ENCODE results near the gene DCDC2. TPM values are rescaled to one million over a fixed set of nuclear protein-coding genes. Genes with fewer than 3 reads are reported as not detected.
"Not testable (repeated sequence)": the region's sequence is repeated elsewhere in the genome, so short reads cannot be mapped to it uniquely, and the experiment has no call there.

Gene DCDC2
- total and polyA plus RNA-seq, 7 donors: 0.45 to 3.1 (median 0.74) TPM

GRCh38 chr6:24240380-24240928, 117.4 kb downstream of the DCDC2 start:
- Histone ChIP-seq H3K36me3 (ENCODE audit: insufficient read depth in 1 of 2, low read depth in 1 of 2) (no peaks in the 10 kb centered on the region), H3K27me3 (ENCODE audit: insufficient read depth in 3 of 3, low read length in 2 of 3) (peaks cover 0 to 2% (median 0%) of the 10 kb centered on the region in 3 donors), H3K9me3 (no peaks in the 10 kb centered on the region), H3K4me3 (no peak overlapping the region), H3K4me1 (no peaks in the 10 kb centered on the region), H3K27ac (no peak overlapping the region)
- WGBS, 3 donors: 89 to 92% (median 90%) methylated on average over 3 of the region's 3 CpGs
- TF ChIP-seq CTCF (IDR thresholded peaks at IDR 0.05): no peak
- intact Hi-C loops (cut with DNase I): no loop called here
- DNase-seq (no peak), ATAC-seq (no peak)

- DNase-seq (no peak), ATAC-seq (no peak)
- TF ChIP-seq CTCF (IDR thresholded peaks at IDR 0.05): no peak
- H3K4me3 ChIP-seq: no peak overlapping the region
- no peaks in the 10 kb centered on the region for H3K4me1 ChIP-seq
- 93 to 96% (median 94%) methylated on average over 3 of the region's 3 CpGs for WGBS, 3 donors
- H3K27ac ChIP-seq: no peak overlapping the region
- H3K27me3 ChIP-seq (ENCODE audit: insufficient read depth in 3 of 3, low read length in 2 of 3): peaks cover 0 to 2% (median 0%) of the 10 kb centered on the region in 3 donors
- no peaks in the 10 kb centered on the region for H3K36me3 ChIP-seq (ENCODE audit: insufficient read depth in 1 of 2, low read depth in 1 of 2)
- intact Hi-C loops (cut with DNase I): no loop called here
- no peaks in the 10 kb centered on the region for H3K9me3 ChIP-seq
These were observed 119.2 kb downstream of the DCDC2 start for GRCh38 chr6:24238700-24239099.

- WGBS, 3 donors: 90 to 96% (median 95%) methylated on average over 3 of the region's 3 CpGs
- H3K4me3 ChIP-seq; H3K27me3 ChIP-seq (ENCODE audit: insufficient read depth in 3 of 3, low read length in 2 of 3); H3K27ac ChIP-seq; H3K36me3 ChIP-seq (ENCODE audit: insufficient read depth in 1 of 2, low read depth in 1 of 2); H3K4me1 ChIP-seq; ATAC-seq; intact Hi-C loops (cut with DNase I); H3K9me3 ChIP-seq; DNase-seq: not testable (repeated sequence)
These were observed 121.1 kb downstream of the DCDC2 start for GRCh38 chr6:24236779-24237178.

- TF ChIP-seq CTCF (IDR thresholded peaks at IDR 0.05): no peak
- Histone ChIP-seq H3K27me3 (ENCODE audit: insufficient read depth in 3 of 3, low read length in 2 of 3) (no peaks in the 10 kb centered on the region), H3K9me3 (no peaks in the 10 kb centered on the region), H3K4me1 (no peaks in the 10 kb centered on the region), H3K4me3 (no peak overlapping the region), H3K27ac (no peak overlapping the region), H3K36me3 (ENCODE audit: insufficient read depth in 1 of 2, low read depth in 1 of 2) (no peaks in the 10 kb centered on the region)
- no peak for ATAC-seq
- DNase-seq: no peak
- WGBS, 3 donors: 68 to 74% (median 72%) methylated on average over 6 of the region's 6 CpGs
- intact Hi-C loops (cut with DNase I): no loop called here
These were observed 123.9 kb downstream of the DCDC2 start for GRCh38 chr6:24233813-24234442.

GRCh38 chr6:24231438-24231977, 126.4 kb downstream of the DCDC2 start:
- Histone ChIP-seq H3K4me3 (no peak overlapping the region), H3K9me3 (no peaks in the 10 kb centered on the region), H3K4me1 (no peaks in the 10 kb centered on the region), H3K27me3 (ENCODE audit: insufficient read depth in 3 of 3, low read length in 2 of 3) (no peaks in the 10 kb centered on the region), H3K36me3 (ENCODE audit: insufficient read depth in 1 of 2, low read depth in 1 of 2) (no peaks in the 10 kb centered on the region), H3K27ac (no peak overlapping the region)
- TF ChIP-seq CTCF (IDR thresholded peaks at IDR 0.05): no peak
- ATAC-seq (no peak), DNase-seq (no peak)
- WGBS, 3 donors: 60 to 66% (median 63%) methylated on average over 2 of the region's 2 CpGs
- intact Hi-C loops (cut with DNase I): no loop called here

Measured in psoas muscle (tissue), 8 donors.